Gastrocnemius medialis (tissue), 4 donors: ENCODE measurements around the gene OR14A2. TPM values are rescaled to one million over a fixed set of nuclear protein-coding genes. Genes with fewer than 3 reads are reported as not detected.
"Not testable (repeated sequence)": the region's sequence is repeated elsewhere in the genome, so short reads cannot be mapped to it uniquely, and the experiment has no call there.

Experiments
- ATAC-seq, 2 donors: fragments of 150-250 bp; one replicate each; pipeline ENCODE4 v1.9.1; 2016
- DNase-seq, 2 donors: peaks; one replicate each; pipeline ENCODE4 v3.0.0-alpha.2; 2019
- H3K27ac ChIP-seq, 4 donors: fragments of 200-600 bp; sonication (generic); 1 replicate in 1 of 4; 2 replicates in 3 of 4; pipeline ENCODE4 v1.5.1; 2016 to 2018; ENCODE audit warnings: mild to moderate bottlenecking in 2 of 4, moderate library complexity in 1 of 4
- H3K27me3 ChIP-seq, 3 donors: fragments of 200-600 bp; sonication (generic) in 2 of 3; 1 replicate in 1 of 3; 2 replicates in 2 of 3; pipeline versions ENCODE4 v1.5.1 to v1.6.0; 2016 to 2019; ENCODE audit warnings: mild to moderate bottlenecking in 1 of 3, moderate library complexity in 1 of 3
- H3K36me3 ChIP-seq, 2 donors: fragments of 200-600 bp; sonication (generic) in 1 of 2; one replicate each; pipeline ENCODE4 v1.5.1; 2017 to 2018
- H3K4me1 ChIP-seq, 2 donors: fragments of 200-600 bp; sonication (generic) in 1 of 2; one replicate each; pipeline ENCODE4 v1.5.1; 2016 to 2017; ENCODE audit warnings: mild to moderate bottlenecking in 2 of 2
- H3K4me3 ChIP-seq, 4 donors: fragments of 200-600 bp; sonication (generic) in 3 of 4; 1 replicate in 1 of 4; 2 replicates in 3 of 4; pipeline ENCODE4 v1.5.1; 2016 to 2019; ENCODE audit warnings: mild to moderate bottlenecking in 2 of 4
- H3K9me3 ChIP-seq, 3 donors: fragments of 200-600 bp; sonication (generic) in 2 of 3; 1 replicate in 1 of 3; 2 replicates in 2 of 3; pipeline ENCODE4 v1.5.1; 2016 to 2019
- CTCF ChIP-seq, 5 experiments: fragments of 450-650 bp in 3 of 5; fragments of 200-600 bp in 2 of 5; sonication (generic) in 2 of 5; IDR thresholded peaks in 4 of 5; conservative IDR thresholded peaks in 1 of 5; 1 replicate in 4 of 5; 2 replicates in 1 of 5; pipeline ENCODE4 v1.5.1; 2016 to 2019; ENCODE audit warnings: antibody characterized with exemption in 5 of 5, mild to moderate bottlenecking in 3 of 5, moderate library complexity in 3 of 5
- POLR2A ChIP-seq, 2 donors: fragments of 450-650 bp; IDR thresholded peaks; one replicate each; pipeline ENCODE4 v1.6.1; 2017; ENCODE audit warnings: antibody characterized with exemption in 2 of 2, mild to moderate bottlenecking in 2 of 2, moderate library complexity in 2 of 2
- in situ Hi-C, 4 donors: fragments of 200-750 bp; cut with MboI; loops; one replicate each; pipeline versions ENCODE4 v1.15.0 to v1.8.0; 2017; ENCODE audit warnings: low sequenced_read_pairs in 4 of 4
- intact Hi-C: fragments of 100-400 bp; cut with DNase I; formaldehyde crosslinking; loops from one replicate; pipeline ENCODE4 v1.15.1; 2023; ENCODE audit warnings: low total_unique reads
- total RNA-seq, 4 donors: library from RNA; depleted of rRNA; stranded (reverse); fragments of >200 nt; gene quantifications; one replicate each; pipeline versions ENCODE4 v1.1.0 to v1.2.3, GENCODE V29; 2016

Gene OR14A2
- total RNA-seq, result not detected

- Histone ChIP-seq H3K9me3 (no peaks in the 10 kb centered on the region), H3K36me3 (no peaks in the 10 kb centered on the region), H3K4me1 (no peaks in the 10 kb centered on the region), H3K27ac (no peak within 1 kb of the TSS), H3K27me3 (no peaks in the 10 kb centered on the region), H3K4me3 (no peak within 1 kb of the TSS)
- no peak for TF ChIP-seq CTCF (IDR thresholded peaks at IDR 0.05 in 4 of 5, conservative IDR thresholded peaks at IDR 0.05 in 1 of 5)
- no peak for TF ChIP-seq POLR2A (IDR thresholded peaks at IDR 0.05)
- no peak for ATAC-seq
- intact Hi-C loops, result no loop called here
- in situ Hi-C loops, result no loop called here
- no peak for DNase-seq
Observed at GRCh38 chr1:247748041-247748440, at the start of gene OR14A2. TSS of gene OR14A2 (minus strand) at chr1:247748141.

GRCh38 chr1:247797518-247797917 lies 49.6 kb upstream of the OR14A2 start:
- Histone ChIP-seq H3K27me3 (no peaks in the 10 kb centered on the region), H3K9me3 (no peaks in the 10 kb centered on the region), H3K4me3 (no peak overlapping the region), H3K4me1 (no peaks in the 10 kb centered on the region), H3K36me3 (no peaks in the 10 kb centered on the region), H3K27ac (no peak overlapping the region)
- DNase-seq (no peak), ATAC-seq (no peak)
- in situ Hi-C loops, result no loop called here
- TF ChIP-seq CTCF (IDR thresholded peaks at IDR 0.05 in 4 of 5, conservative IDR thresholded peaks at IDR 0.05 in 1 of 5), result no peak
- TF ChIP-seq POLR2A (IDR thresholded peaks at IDR 0.05), result no peak
- intact Hi-C loops, result no loop called here

- H3K27ac ChIP-seq, result no peak overlapping the region
- in situ Hi-C loops (no loop called here), intact Hi-C loops (no loop called here)
- H3K4me1 ChIP-seq, result no peaks in the 10 kb centered on the region
- H3K4me3 ChIP-seq, result no peak overlapping the region
- no peak for DNase-seq
- no peak for ATAC-seq
- H3K27me3 ChIP-seq, result no peaks in the 10 kb centered on the region
- no peaks in the 10 kb centered on the region for H3K9me3 ChIP-seq
- no peaks in the 10 kb centered on the region for H3K36me3 ChIP-seq
- no peak for TF ChIP-seq POLR2A (IDR thresholded peaks at IDR 0.05)
- TF ChIP-seq CTCF (IDR thresholded peaks at IDR 0.05 in 4 of 5, conservative IDR thresholded peaks at IDR 0.05 in 1 of 5), result no peak
Observed at GRCh38 chr1:247769603-247770002, 21.7 kb upstream of the OR14A2 start.

DNA sequence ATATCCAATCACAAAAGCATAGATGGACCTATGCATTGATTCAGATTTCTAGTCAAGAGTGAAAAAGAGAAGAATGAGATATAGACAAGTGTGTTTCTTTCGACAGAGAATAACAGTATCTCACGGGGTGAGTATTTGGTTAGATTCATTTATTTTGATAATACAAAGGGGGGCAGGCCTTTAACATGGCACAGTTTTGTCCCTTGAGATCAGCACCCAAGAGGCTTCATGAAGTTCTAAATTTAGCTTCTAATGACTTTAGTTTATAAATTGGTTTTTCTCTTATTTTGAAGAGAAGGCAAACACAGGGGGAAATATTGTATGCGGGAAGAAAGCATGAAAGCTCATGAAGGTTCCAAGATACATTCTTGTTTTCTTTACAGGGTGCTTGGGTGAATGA lies 12.5 kb upstream of the OR14A2 start, which contains the start of gene OR1C1:
TSS of gene OR1C1 (minus strand) at position 101 of the 400 bp plus-strand sequence. CDS start 2,150 bp downstream, outside the sequence.
- no peak for DNase-seq
- in situ Hi-C loops (no loop called here), intact Hi-C loops (no loop called here)
- H3K4me3 ChIP-seq, result no peak within 1 kb of the TSS
- H3K27ac ChIP-seq, result no peak within 1 kb of the TSS
- H3K4me1 ChIP-seq, result no peaks in the 10 kb centered on the region
- TF ChIP-seq POLR2A (IDR thresholded peaks at IDR 0.05) (no peak), CTCF (IDR thresholded peaks at IDR 0.05 in 4 of 5, conservative IDR thresholded peaks at IDR 0.05 in 1 of 5) (no peak)
- H3K9me3 ChIP-seq, result no peaks in the 10 kb centered on the region
- no peak for ATAC-seq
- no peaks in the 10 kb centered on the region for H3K36me3 ChIP-seq
- no peaks in the 10 kb centered on the region for H3K27me3 ChIP-seq

- H3K9me3 ChIP-seq, intact Hi-C loops, ATAC-seq, H3K27me3 ChIP-seq, H3K4me1 ChIP-seq, H3K36me3 ChIP-seq, in situ Hi-C loops, H3K4me3 ChIP-seq, H3K27ac ChIP-seq, DNase-seq: not testable (repeated sequence)
Observed at GRCh38 chr1:247754311-247754710, 6.4 kb upstream of the OR14A2 start.
